Measurements from ENCODE around the gene TMCC1.

GRCh38 chr3:129864519-129864918, 29.0 kb downstream of the TMCC1 start:
- TF ChIP-seq POLR2A (IDR thresholded peaks at IDR 0.05) (no peak), CTCF (IDR thresholded peaks at IDR 0.05) (no peak), EP300 (IDR thresholded peaks at IDR 0.05) (no peak)
